Amniotic epithelial cell (primary cell): ENCODE measurements around the gene TARS3.

Experiments used
- DNase-seq: peaks from one replicate; pipeline ENCODE4 v3.0.0-alpha.2; 2010; ENCODE audit warnings: low read depth

Gene TARS3

GRCh38 chr15:101604124-101604874 lies 120.0 kb downstream of the TARS3 start:
- DNase-seq = no peak
